ENCODE results near the gene FUBP1. TPM values are rescaled to one million over a fixed set of nuclear protein-coding genes. Genes with fewer than 3 reads are reported as not detected.
"Not testable (repeated sequence)": the region's sequence is repeated elsewhere in the genome, so short reads cannot be mapped to it uniquely, and the experiment has no call there.

Gene FUBP1
- total RNA-seq, 4 donors from 2014 or later: 25.6 to 64.3 (median 47.8) TPM

DNA sequence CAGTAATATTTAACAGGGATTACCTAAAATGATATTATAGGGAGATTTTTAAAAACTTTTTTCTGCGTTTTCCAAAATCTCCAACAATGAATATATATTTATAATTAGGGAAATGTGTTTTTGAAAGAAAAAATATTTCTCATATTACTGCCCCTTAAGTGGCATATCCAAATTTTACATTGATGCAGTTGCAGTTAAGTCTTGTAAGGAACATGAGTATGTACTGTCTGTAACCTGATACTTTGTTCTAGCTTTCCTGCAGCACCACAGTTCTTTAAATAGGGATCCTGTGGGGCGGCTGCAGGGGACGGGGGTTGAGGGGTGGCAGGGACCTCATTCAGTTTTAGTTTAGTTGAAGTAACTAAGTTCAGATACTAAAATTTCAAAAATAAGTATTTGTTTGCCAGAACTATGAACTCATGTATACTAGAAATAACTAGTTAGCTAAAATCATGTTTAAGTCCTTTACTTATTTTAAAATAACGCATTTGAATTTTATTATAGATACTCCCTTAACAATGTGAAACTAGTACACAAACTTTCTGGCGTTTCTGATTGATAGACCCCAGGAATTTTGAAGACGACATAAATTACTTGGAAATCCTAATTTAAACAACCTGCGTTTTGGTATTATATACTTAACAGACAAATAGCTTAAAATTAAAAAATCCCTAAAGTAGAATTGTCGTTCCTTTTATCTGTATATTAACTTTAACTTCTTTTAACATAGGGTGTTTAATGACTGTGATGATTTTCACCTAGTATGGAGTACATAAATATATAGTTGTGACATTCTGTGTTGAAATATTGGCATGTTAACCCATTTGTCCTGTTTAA is 25.2 kb upstream of the FUBP1 start:
- no peaks in the 10 kb centered on the region for H3K9me3 ChIP-seq
- peak overlapping the region; percentile 65 to 81 (median 70) for H3K4me3 ChIP-seq
- TF ChIP-seq, protein P1, sequence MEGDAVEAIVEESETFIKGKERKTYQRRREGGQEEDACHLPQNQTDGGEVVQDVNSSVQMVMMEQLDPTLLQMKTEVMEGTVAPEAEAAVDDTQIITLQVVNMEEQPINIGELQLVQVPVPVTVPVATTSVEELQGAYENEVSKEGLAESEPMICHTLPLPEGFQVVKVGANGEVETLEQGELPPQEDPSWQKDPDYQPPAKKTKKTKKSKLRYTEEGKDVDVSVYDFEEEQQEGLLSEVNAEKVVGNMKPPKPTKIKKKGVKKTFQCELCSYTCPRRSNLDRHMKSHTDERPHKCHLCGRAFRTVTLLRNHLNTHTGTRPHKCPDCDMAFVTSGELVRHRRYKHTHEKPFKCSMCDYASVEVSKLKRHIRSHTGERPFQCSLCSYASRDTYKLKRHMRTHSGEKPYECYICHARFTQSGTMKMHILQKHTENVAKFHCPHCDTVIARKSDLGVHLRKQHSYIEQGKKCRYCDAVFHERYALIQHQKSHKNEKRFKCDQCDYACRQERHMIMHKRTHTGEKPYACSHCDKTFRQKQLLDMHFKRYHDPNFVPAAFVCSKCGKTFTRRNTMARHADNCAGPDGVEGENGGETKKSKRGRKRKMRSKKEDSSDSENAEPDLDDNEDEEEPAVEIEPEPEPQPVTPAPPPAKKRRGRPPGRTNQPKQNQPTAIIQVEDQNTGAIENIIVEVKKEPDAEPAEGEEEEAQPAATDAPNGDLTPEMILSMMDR (IDR thresholded peaks at IDR 0.05 in 4 of 5, conservative IDR thresholded peaks at IDR 0.05 in 1 of 5): no peak
- peak in 1 of 2 donors; percentile 45 for TF ChIP-seq POLR2A (IDR thresholded peaks at IDR 0.05)
- DNase-seq: peak; percentile 63 to 78
- peak overlapping the region; percentile 83 to 97 (median 91) for H3K27ac ChIP-seq
- ATAC-seq: peak; percentile 75 to 81
- H3K4me1 ChIP-seq: peaks cover 17 to 33% of the 10 kb centered on the region in 2 donors
- H3K36me3 ChIP-seq: no peaks in the 10 kb centered on the region
- intact Hi-C loops (cut with DNase I; ENCODE audit: low total_unique reads): loop anchor here (1.0 to 2.0 kb wide), 4 partner anchors 25 to 321 kb away; partner anchors contain the start of genes FUBP1 and ZZZ3
- in situ Hi-C loops (cut with MboI; ENCODE audit: low sequenced_read_pairs in 4 of 4): no loop called here
- no peaks in the 10 kb centered on the region for H3K27me3 ChIP-seq

DNA sequence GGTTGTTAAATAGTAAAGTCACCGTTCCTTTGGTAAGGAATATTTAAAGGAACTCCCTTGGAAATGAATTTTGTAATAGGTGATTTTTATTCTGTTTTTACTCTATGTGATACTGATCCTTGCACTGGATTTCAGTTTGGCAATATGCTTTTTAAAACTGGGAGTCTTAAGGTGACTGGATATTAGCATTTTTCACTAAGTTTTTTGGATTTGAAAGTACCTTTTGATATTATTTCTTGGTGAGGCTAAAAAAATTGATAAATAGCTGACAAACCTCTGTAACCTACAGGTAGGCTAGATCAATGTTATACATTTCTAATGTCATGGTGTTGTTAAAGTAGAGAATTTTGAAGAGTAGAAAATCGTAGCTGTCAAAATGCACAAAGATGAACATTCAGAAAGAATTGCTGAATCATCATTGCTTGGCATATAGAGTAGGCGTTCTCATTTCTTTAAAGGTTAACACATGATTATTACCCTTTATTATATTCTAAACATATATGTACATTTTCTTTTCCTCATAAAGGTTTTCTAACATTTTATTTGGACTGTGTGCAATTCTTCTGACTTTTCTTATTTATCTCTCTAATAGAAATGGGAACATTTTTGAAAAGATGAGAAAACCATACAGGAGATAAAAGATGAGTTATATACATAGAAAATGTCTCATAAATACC is 24.3 kb upstream of the FUBP1 start:
- H3K27me3 ChIP-seq: no peaks in the 10 kb centered on the region
- DNase-seq (no peak), ATAC-seq (no peak)
- H3K36me3 ChIP-seq: no peaks in the 10 kb centered on the region
- H3K27ac ChIP-seq: peak overlapping the region; percentile 83 to 97 (median 91)
- H3K4me3 ChIP-seq: peak overlapping the region; percentile 65 to 81 (median 70)
- intact Hi-C loops (cut with DNase I; ENCODE audit: low total_unique reads) (no loop called here), in situ Hi-C loops (cut with MboI; ENCODE audit: low sequenced_read_pairs in 4 of 4) (no loop called here)
- no peak for TF ChIP-seq POLR2A (IDR thresholded peaks at IDR 0.05)
- TF ChIP-seq, protein P1 (IDR thresholded peaks at IDR 0.05 in 4 of 5, conservative IDR thresholded peaks at IDR 0.05 in 1 of 5): no peak
- no peaks in the 10 kb centered on the region for H3K9me3 ChIP-seq
- H3K4me1 ChIP-seq: peaks cover 12 to 27% of the 10 kb centered on the region in 2 donors

DNA sequence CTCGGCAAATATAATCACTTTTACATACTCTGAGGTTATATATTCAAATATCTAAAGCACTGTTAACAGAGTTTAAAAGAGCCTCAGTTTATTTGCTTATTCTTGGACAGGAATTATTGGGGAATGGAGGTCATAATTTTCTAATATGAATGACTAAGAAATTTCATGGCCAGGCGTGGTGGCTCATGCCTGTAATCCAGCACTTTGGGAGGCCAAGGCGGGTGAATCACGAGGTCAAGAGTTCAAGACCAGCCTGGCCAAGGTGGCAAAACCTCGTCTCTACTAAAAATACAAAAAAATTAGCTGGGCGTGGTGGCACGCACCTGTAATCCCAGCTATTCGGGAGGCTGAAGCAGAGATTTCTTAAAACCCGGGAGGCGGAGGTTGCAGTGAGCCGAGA is 21.7 kb upstream of the FUBP1 start:
- peaks cover 12 to 19% of the 10 kb centered on the region in 2 donors for H3K4me1 ChIP-seq
- ATAC-seq; intact Hi-C loops (cut with DNase I; ENCODE audit: low total_unique reads); in situ Hi-C loops (cut with MboI; ENCODE audit: low sequenced_read_pairs in 4 of 4); H3K9me3 ChIP-seq; DNase-seq; H3K27me3 ChIP-seq; H3K36me3 ChIP-seq; H3K4me3 ChIP-seq: not testable (repeated sequence)
- H3K27ac ChIP-seq: peak overlapping the region; percentile 9 to 97 (median 86)

DNA sequence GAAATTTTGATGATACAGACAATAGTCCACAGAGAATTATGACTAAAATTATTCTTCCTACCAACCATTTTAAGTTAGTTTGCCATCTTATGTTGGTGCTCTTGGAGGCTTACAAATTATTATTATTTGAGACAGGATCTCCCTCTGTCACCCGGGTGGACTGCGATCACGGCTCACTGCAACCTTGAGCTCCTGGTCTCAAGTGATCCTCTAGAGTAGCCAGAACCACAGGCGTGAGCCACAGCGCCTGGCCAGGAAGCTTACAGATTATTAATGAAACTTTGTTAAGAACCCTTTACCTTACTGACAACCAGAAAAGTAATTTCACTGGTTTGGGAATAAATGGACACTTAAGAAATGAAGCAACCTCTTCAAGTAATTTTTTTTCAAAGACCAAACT is 17.9 kb upstream of the FUBP1 start:
- in situ Hi-C loops (cut with MboI; ENCODE audit: low sequenced_read_pairs in 4 of 4): loop anchor here in 2 of 4 donors (25.0 kb wide), 2 partner anchors 116 to 616 kb away; partner anchors contain the start of gene IFI44L (in 1 of the 2)
- H3K4me3 ChIP-seq: no peak overlapping the region
- no peaks in the 10 kb centered on the region for H3K4me1 ChIP-seq
- TF ChIP-seq POLR2A (IDR thresholded peaks at IDR 0.05): no peak
- TF ChIP-seq, protein P1 (IDR thresholded peaks at IDR 0.05 in 4 of 5, conservative IDR thresholded peaks at IDR 0.05 in 1 of 5): no peak
- peaks cover 0 to 8% of the 10 kb centered on the region in 2 donors for H3K36me3 ChIP-seq
- H3K27me3 ChIP-seq: no peaks in the 10 kb centered on the region
- DNase-seq: no peak
- H3K9me3 ChIP-seq: no peaks in the 10 kb centered on the region
- intact Hi-C loops (cut with DNase I; ENCODE audit: low total_unique reads): no loop called here
- H3K27ac ChIP-seq: no peak overlapping the region
- ATAC-seq: no peak
